GM21515 (cell line): ENCODE data around the gene BCLAF3.

ENCODE experiments used
- ATAC-seq: cut with Tn5 transposase; IDR thresholded peaks from one replicate; pipeline ENCODE4 v1.9.1; 2021; ENCODE audit not compliant: unreplicated experiment

BCLAF3 gene

DNA sequence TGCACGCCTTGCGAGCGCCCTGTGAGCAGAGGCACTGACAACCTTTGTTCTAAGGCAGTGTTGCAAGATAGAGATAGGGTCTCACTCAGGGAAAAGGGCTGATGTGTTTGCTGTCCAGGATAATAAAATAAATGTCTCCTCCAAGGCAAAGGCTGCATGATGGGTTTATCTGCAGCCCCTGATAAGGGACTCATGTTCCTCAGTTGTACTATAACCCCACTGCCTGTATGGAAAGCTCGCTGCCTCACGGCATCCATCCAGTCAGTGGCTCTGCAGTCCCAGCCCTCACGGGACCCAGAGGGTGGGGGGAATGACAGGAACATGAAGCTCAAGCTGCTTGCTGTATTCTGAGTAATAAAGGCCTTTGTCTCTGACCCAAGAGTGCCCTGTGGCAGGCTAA, 22.6 kb downstream of the BCLAF3 start:
- no peak for ATAC-seq

DNA sequence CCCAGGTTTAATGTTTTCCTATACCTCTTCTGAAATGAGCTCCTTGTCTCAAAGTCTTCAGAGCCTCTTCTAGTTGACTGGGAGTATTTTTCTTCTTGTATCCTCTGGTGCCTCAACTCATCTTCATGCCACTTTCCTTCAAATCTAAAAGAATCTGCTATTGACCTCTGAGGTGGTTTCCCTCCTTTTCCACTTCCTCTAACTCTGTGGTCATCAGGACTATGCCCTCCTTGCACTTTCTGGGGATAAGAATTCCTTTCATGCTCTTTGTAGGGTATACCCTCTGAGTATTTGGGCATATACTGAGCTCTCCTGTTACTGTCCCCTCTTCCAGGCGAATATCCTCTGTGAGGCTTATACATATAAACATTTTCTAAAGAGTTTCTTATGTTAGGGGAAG, 24.8 kb downstream of the BCLAF3 start:
- no peak for ATAC-seq

DNA sequence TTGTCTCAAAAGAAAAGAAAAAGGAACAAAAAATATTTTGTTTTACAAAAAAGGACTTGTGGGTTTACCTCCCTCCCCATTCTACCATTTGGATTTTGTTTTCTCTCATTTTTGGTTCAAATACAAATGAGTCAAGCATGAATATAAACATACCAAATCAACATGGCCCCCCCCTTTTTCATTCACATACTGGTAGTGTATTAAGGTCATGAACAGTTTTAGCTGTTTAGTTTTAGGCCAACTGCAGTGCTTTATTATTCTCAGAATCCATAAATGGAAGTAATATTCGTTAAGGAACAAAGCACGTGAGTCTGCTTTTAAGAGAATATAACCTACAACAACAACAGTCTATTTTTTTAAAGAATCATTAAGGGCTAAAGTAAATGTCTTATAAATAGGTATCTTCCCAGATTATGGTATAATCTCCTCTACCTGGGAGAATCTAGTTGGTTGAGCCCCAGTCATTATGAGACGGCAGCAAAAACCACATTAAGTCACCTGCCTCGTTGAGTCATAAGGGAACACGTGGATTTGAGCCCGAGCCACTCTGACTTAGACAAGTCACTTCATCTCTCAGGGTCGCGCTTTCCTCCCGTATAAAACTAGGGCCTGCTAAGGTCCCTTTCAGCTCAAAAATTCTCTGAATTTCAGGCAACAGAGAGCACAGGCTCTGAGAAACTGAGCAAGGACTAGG, 26.7 kb downstream of the BCLAF3 start:
- ATAC-seq = no peak

DNA sequence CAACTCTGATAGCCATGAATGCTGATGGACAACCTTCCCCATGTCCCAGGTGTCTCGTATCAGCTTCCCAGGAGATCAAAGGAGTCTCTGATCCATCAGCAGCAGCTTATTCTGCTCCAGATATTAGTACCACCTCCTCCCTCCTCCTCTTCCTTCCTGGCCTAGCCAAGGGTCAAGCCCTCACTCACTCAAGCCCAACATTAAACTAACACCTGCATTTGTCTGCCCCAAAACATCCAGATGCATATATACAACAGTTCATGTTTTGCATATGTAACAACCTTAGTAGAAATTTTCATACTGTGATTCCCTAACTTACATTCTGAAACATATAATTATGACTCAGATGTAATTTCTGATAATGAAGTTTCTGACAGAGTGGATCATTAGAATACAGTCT, 29.9 kb downstream of the BCLAF3 start:
- no peak for ATAC-seq

DNA sequence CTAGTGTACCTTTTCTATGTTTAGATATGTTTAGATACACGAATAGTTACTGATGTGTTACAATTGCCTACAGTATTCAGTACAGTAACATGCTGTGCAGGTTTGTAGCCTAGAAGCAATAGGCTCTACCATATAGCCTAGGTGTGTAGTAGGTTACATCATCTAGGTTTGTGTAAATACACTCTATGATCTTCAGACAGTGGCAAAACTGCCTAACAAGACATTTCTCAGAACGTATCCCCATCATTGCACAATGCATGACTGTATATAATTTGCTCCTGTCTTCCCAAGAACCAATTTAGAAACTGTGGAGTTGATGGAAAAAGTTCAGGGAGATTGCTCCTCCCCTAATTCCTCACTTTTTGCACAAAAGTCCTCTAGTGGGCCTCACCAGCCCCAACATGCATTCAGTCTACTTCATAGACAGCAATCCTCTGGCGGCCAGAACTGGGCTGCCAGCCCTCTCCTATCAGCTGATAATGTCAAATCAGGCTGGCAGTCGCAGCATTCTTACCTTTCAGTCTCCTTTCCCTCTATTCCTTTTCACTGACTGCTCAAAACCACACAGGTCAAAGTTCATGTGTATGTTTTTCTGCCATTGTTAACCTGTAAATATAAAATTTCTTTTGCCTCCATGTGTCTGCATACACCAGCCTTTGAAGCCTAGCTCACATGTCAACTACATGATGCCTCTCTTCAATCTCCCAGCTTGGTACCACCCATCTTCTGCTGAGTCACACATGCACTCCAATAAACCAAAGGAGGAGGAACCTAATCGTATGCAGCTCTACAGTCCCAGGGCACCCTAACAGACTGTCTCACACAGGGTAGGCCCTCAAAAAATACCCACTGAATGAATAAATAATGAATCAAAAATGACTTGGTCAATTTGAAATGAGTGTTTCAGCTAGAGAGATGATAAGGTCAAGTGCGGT, 32.0 kb downstream of the BCLAF3 start:
- ATAC-seq = no peak

DNA sequence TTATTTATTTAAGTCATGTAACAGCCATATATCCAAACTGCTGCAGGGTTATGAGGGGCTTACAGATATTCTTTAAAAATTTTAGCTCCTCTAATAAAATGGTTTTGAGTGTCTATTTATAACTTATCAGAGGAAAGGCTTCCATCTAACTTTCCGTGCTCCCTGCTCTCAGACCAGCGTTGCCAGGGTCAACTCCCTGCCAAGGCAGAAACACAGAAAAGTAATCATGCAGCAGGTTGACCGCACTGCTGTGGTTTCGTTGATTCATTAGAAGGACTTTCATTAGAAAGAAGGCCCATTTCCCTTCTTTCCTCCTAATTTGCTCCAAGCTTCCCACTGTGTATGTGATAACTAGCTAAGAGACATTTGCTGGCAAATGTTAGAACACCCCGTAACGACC, 33.9 kb downstream of the BCLAF3 start:
- no peak for ATAC-seq

DNA sequence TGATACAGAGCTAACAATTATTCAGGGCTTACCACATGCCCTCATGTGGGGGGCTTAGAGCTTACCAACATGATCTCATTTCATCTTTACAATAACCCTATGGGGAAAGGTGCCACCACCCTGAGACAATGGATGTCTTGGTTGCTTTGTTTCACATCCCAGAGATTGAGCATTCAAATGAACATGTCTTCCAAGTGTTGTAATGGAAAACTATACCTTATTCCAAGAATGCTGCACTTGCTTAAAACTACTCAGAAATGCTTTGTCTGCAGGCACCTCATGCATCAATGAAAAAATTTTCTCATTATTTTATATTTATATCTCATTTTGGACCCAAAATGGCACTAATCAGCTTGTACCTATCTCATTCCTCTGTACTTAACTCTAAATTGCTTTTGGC, 34.6 kb downstream of the BCLAF3 start:
- ATAC-seq = no peak

DNA sequence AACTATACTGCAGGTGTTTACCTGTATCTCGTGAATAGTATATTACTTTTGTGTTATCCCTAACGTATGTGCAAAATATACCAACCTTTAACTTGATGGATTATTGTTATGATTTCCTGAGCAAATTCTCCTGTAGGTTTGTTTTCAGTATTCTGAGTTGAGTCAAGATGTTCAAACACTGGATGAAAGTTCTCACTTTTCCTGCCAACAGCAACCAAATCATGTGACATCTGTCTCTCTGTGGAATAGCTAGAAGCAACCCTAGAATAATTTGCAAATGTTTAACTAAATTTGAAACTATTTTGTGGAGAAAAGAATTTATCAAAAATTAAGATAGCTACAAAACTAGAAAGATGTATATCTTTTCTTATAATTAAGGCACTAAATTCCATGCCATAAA, 35.6 kb downstream of the BCLAF3 start:
- no peak for ATAC-seq

DNA sequence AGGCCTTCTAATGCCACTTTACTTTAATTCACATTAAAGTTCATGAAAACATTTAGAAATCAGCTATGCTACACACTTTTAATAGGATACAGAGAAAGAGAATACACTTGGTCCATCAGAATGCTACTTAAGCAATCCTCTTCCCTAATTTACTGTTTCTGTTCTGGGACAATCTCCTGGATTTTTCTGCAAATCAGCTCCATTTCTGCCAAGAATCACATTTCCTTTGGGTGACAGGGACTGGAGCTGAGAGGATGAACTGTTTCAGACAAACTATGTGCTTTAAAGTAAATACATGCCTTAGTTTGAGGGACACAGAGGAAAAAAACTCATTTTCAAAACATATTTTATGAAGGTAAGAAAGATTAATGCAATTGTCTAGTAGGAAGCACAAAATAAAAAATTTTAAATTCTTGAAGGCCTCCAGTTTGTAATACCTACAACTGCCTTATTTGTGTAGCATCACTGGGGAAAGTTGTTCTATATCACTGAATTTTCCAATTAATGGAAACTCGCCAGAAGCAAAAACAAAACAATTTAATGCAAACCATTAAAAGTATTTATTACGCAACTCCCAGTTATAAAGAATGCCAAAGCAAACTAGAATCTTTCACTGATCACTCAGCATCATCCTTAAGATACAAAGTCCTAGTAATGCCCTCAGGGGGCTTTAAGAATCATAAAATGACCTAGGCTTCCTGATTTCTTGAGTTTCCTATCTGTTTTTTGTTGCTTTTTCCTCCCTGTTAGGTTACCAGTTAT, 36.3 kb downstream of the BCLAF3 start:
- ATAC-seq = no peak

DNA sequence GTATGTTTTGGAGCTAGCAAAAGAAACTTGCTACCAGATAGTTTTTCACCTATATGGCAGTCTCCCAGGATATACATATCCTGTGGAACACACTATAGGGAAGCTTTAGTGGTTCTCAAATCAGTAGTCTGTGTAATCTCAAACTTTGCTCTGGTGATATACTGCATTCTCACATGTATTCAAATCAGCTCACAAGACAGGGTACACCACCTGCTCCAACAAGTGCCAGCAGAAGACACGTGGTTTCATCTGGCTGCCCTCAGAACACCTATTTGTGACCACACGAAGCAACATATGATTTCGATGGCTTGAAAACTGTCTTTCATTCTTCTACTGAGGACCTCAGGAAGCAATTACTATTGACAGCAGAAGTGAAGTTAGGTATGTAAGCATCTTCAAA, 37.7 kb downstream of the BCLAF3 start:
- no peak for ATAC-seq

DNA sequence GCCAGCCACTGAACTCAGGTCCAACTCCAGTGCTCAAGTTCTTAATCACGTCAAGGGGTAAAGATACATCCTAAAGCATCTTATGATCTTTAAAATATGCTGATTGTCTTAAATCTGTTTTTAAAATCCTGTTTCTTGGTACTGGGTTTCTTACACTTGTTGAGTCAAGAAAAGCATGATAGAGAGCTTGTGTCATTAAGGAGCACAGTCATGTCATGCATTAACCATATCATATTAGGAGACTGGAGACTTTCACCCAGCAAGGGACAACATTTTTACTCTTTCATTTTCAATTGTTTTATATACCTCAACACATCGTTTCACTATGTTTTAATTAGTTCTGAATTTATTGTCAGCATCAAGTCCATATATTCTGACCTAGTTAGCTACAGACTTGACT, 41.5 kb downstream of the BCLAF3 start:
- ATAC-seq = no peak

DNA sequence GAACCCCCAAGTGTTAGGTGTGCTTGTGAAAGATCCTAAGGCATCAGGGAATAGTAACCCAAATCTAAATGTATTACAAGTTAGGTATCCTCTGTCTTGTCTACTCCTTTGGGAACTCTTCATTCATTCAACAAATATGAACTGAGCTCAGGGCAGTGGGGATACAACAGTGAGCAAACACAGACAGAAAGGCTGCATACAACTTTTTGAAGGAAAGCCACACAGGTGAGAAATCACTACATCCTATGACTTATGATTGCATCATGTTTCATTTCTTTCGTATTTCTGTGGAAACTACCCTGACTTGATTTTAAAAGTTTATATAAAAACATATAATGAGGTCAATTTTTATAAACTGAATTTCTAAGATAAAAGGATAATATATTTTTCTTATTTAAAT, 43.2 kb downstream of the BCLAF3 start:
- ATAC-seq = no peak
